ENCODE results near the gene TBX2. TPM values are rescaled to one million over a fixed set of nuclear protein-coding genes. Genes with fewer than 3 reads are reported as not detected.

The TBX2 gene
- total and polyA plus RNA-seq, 9 of the 15 experiments (the other 6 are each of a cell fraction or from before 2014, with no cell fraction given) = 0.18 TPM; not detected in 8

GRCh38 chr17:61368049-61368831 lies 31.4 kb upstream of the TBX2 start:
- H3K9me3 ChIP-seq (replicated peaks; ENCODE audit: control insufficient read depth, insufficient read depth, low read depth, low read length) = no peaks in the 10 kb centered on the region
- no peak overlapping the region for H3K27ac ChIP-seq (ENCODE audit: extremely low read depth, low read depth, low read length)
- no peaks in the 10 kb centered on the region for H3K9me1 ChIP-seq (ENCODE audit: control insufficient read depth, insufficient read depth, low read length)
- no peak for ATAC-seq
- H3K4me3 ChIP-seq = no peak overlapping the region
- intact Hi-C loops (cut with micrococcal nuclease) = no loop called here
- H3K36me3 ChIP-seq (ENCODE audit: control insufficient read depth, insufficient read depth, low read length) = no peaks in the 10 kb centered on the region
- H4K20me1 ChIP-seq (replicated peaks; ENCODE audit: control insufficient read depth, insufficient read depth, low read length) = peaks cover 4% of the 10 kb centered on the region; the same call in 1 of the 2 replicates
- H3K79me2 ChIP-seq (ENCODE audit: control insufficient read depth, insufficient read depth, low read length) = no peaks in the 10 kb centered on the region
- H3K9ac ChIP-seq (ENCODE audit: insufficient read depth in 1 of 2, low read depth in 2 of 2, low read length in 2 of 2) = no peak overlapping the region
- no peak for DNase-seq (ENCODE audit: extremely low read depth in 1 of 4, low spot score in 3 of 4)
- H3K4me1 ChIP-seq (replicated peaks in 1 of 2; ENCODE audit: control insufficient read depth in 2 of 2, insufficient read depth in 2 of 2, low read length in 2 of 2) = no peaks in the 10 kb centered on the region
- POLR2A ChIA-PET = interaction anchor here (0.7 kb wide), 2 partner anchors 11 to 12 kb away, joined by 3 to 4 read pairs; no protein-coding TSS in a partner anchor
- no TSS peak for BruUV-seq (replicated peaks)
- CTCF ChIA-PET (ENCODE audit: low intra/inter-chr PET ratio) = interaction anchor here (0.8 kb wide), 1 partner anchor 9 kb away, joined by 3 read pairs; no protein-coding TSS in a partner anchor
- no peak overlapping the region for H3K4me2 ChIP-seq (ENCODE audit: insufficient read depth, low read length)
- FAIRE-seq = no peak
- H3K27me3 ChIP-seq (ENCODE audit: control insufficient read depth in 2 of 2, insufficient read depth in 2 of 2, low read length in 2 of 2) = peaks cover 37 to 60% of the 10 kb centered on the region in 2 experiments
- TF ChIP-seq ZBTB11 (CRISPR knock-in tag; IDR thresholded peaks at IDR 0.05) = peak in 1 of 3 experiments; percentile 88; a peak in 2 of 6 replicates
- no peak for TF ChIP-seq NR2C2 (CRISPR knock-in tag; IDR thresholded peaks at IDR 0.05)
- TF ChIP-seq NR2C2 (tag; IDR thresholded peaks at IDR 0.05) = no peak
- no peak overlapping the region for H2AFZ ChIP-seq (ENCODE audit: low read depth, low read length)
- in situ Hi-C loops (cut with MboI) = no loop called here
- WGBS (ENCODE audit: insufficient coverage, low coverage, missing lambda C conversion rate) = 4% methylated on average over 25 of the region's 27 CpGs
